K562 (cell line): ENCODE measurements around the gene GABARAP. TPM values are rescaled to one million over a fixed set of nuclear protein-coding genes. Genes with fewer than 3 reads are reported as not detected.

Experiments used
- ATAC-seq: fragments of 200-7000 bp; cut with Tn5 transposase; 3 replicates; pipeline ENCODE4 v1.9.1; 2020; ENCODE audit warnings: moderate library complexity
- BruUV-seq: library from RNA; stranded (reverse); fragments of 400-500 nt; replicated peaks from 2 replicates; lab custom pipeline; 2021; lab: Mats Ljungman, UMichigan
- CTCF ChIA-PET: fragments of 300-600 bp; formaldehyde crosslinking; extraction: SDS; loops from one replicate; lab custom pipeline; 2021; ENCODE audit warnings: low intra/inter-chr PET ratio; lab: Yijun Ruan, JAX
- POLR2A ChIA-PET: fragments of 300-600, 350-650 bp; sonication (Branson Sonifier 250); formaldehyde crosslinking; extraction: SDS; loops from one replicate; lab custom pipeline; 2021; ENCODE audit warnings: antibody characterized with exemption, inconsistent platforms; lab: Yijun Ruan, JAX
- DNase-seq, 4 experiments: peaks; one replicate each; pipeline versions ENCODE4 v3.0.0 to v3.0.0-alpha.2; 2011 to 2018; ENCODE audit warnings: low spot score in 3 of 4, mixed read lengths in 3 of 4; ENCODE audit errors: extremely low read depth in 1 of 4
- FAIRE-seq: peaks from 2 replicates; lab custom pipeline; 2011; peaks lifted over from hg19 to GRCh38; lab: Jason Lieb, UNC
- H2AFZ ChIP-seq: 2 replicates; pipeline ENCODE4 v1.6.0; 2011; ENCODE audit warnings: low read depth, low read length, control low read depth, inconsistent platforms
- H3K27ac ChIP-seq: fragments of 200-600 bp; 3 replicates; pipeline ENCODE4 v1.8.0; 2011; ENCODE audit warnings: low read depth, mild to moderate bottlenecking, control low read depth, inconsistent platforms, low read length, moderate library complexity, mixed read lengths; ENCODE audit errors: extremely low read depth
- H3K27me3 ChIP-seq, 2 experiments: fragments of 300-600 bp in 1 of 2; 2 replicates in 1 of 2; 3 replicates in 1 of 2; pipeline versions ENCODE4 v1.6.0 to v1.8.0; 2011; ENCODE audit warnings: inconsistent platforms in 2 of 2, low read length in 2 of 2, mild to moderate bottlenecking in 1 of 2, mixed read lengths in 1 of 2, moderate library complexity in 1 of 2; ENCODE audit not compliant: control insufficient read depth in 2 of 2, insufficient read depth in 2 of 2
- H3K36me3 ChIP-seq: fragments of 300-600 bp; 3 replicates; pipeline ENCODE4 v1.8.0; 2011; ENCODE audit warnings: mild to moderate bottlenecking, low read length, inconsistent platforms; ENCODE audit not compliant: control insufficient read depth, insufficient read depth
- H3K4me1 ChIP-seq, 2 experiments: fragments of 200-600 bp in 1 of 2; replicated peaks in 1 of 2; 2 replicates in 1 of 2; 3 replicates in 1 of 2; pipeline versions ENCODE4 v1.5.1 to v1.8.0; 2011; ENCODE audit warnings: inconsistent platforms in 2 of 2, low read length in 2 of 2, mild to moderate bottlenecking in 1 of 2, mixed read lengths in 1 of 2, moderate library complexity in 1 of 2; ENCODE audit not compliant: control insufficient read depth in 2 of 2, insufficient read depth in 2 of 2
- H3K4me2 ChIP-seq: 2 replicates; pipeline ENCODE4 v1.6.1; 2011; ENCODE audit warnings: low read length, control low read depth, inconsistent platforms, mixed read lengths; ENCODE audit not compliant: insufficient read depth
- H3K4me3 ChIP-seq: fragments of 200-600 bp; sonication (generic), shearing (Covaris generic); 2 replicates; pipeline ENCODE4 v1.5.1; 2016; ENCODE audit warnings: control low read depth, inconsistent platforms
- H3K79me2 ChIP-seq: fragments of 200-600 bp; 3 replicates; pipeline ENCODE4 v1.8.0; 2011; ENCODE audit warnings: low read length, inconsistent platforms; ENCODE audit not compliant: control insufficient read depth, insufficient read depth
- H3K9ac ChIP-seq, 2 experiments: 2 replicates each; pipeline versions ENCODE4 v1.6.0 to v1.6.1; 2011; ENCODE audit warnings: low read depth in 2 of 2, low read length in 2 of 2, control low read depth in 1 of 2, inconsistent platforms in 1 of 2, mild to moderate bottlenecking in 1 of 2, mixed read lengths in 1 of 2; ENCODE audit not compliant: insufficient read depth in 1 of 2
- H3K9me1 ChIP-seq: one replicate; pipeline ENCODE4 v1.6.0; 2011; ENCODE audit warnings: inconsistent platforms, mild to moderate bottlenecking, low read length, moderate library complexity; ENCODE audit not compliant: control insufficient read depth, insufficient read depth
- H3K9me3 ChIP-seq: replicated peaks from 2 replicates; pipeline ENCODE4 v1.5.1; 2011; ENCODE audit warnings: low read depth, low read length, inconsistent platforms; ENCODE audit not compliant: control insufficient read depth, insufficient read depth
- H4K20me1 ChIP-seq: replicated peaks from 2 replicates; pipeline ENCODE4 v1.6.1; 2011; ENCODE audit warnings: low read length, inconsistent platforms, mixed read lengths; ENCODE audit not compliant: control insufficient read depth, insufficient read depth
- CREM ChIP-seq: IDR thresholded peaks from 2 replicates; pipeline ENCODE4 v1.6.1; 2014; ENCODE audit warnings: antibody characterized with exemption, low read depth
- HNRNPLL ChIP-seq: fragments of 200-400 bp; formaldehyde crosslinking; IDR thresholded peaks from 2 replicates; pipeline ENCODE4 v1.6.1; 2017; ENCODE audit warnings: low read length, low read depth, mild to moderate bottlenecking; ENCODE audit not compliant: poor library complexity, severe bottlenecking
- MNT ChIP-seq, 2 experiments: fragments of 450-650 bp; conservative IDR thresholded peaks; 2 replicates each; pipeline ENCODE4 v1.6.1; 2017; ENCODE audit warnings: mild to moderate bottlenecking in 2 of 2, moderate library complexity in 2 of 2
- RREB1 ChIP-seq: fragments of 250-450 bp; sonication (Bioruptor Pico); IDR thresholded peaks from 2 replicates; pipeline ENCODE4 v1.4.0; 2020
- SIRT6 ChIP-seq: IDR thresholded peaks from one replicate; pipeline ENCODE4 v1.6.1; 2012; ENCODE audit warnings: low read depth, mild to moderate bottlenecking, control low read depth, inconsistent platforms, low read length, moderate library complexity
- SP1 ChIP-seq: sonication (generic); formaldehyde crosslinking; IDR thresholded peaks from 2 replicates; pipeline ENCODE4 v1.8.1; 2022; ENCODE audit warnings: mild to moderate bottlenecking, missing genetic modification reagents
- ZBTB49 ChIP-seq: sonication (generic); formaldehyde crosslinking; IDR thresholded peaks from 2 replicates; pipeline ENCODE4 v1.8.0; 2022; ENCODE audit warnings: missing genetic modification reagents, mild to moderate bottlenecking, borderline replicate concordance
- ZFP36 ChIP-seq: fragments of 150-350 bp; IDR thresholded peaks from 2 replicates; pipeline ENCODE4 v1.6.1; 2018; ENCODE audit warnings: low read length, low read depth; ENCODE audit not compliant: partially characterized antibody
- WGBS: fragments of 100-300 bp; shearing (Covaris generic); methylation state at CpG from one replicate; pipeline ENCODE4 v1.1.6; 2016; ENCODE audit warnings: low coverage, mixed read lengths; ENCODE audit not compliant: insufficient coverage; ENCODE audit errors: missing lambda C conversion rate; 5-methylcytosine and 5-hydroxymethylcytosine counted together
- in situ Hi-C: fragments of 300-500 bp; cut with MboI; formaldehyde crosslinking; loops from 4 replicates; pipeline ENCODE4 v1.15.0; 2018; ENCODE audit warnings: inconsistent platforms, mixed read lengths
- intact Hi-C: fragments of 100-400 bp; cut with micrococcal nuclease; formaldehyde crosslinking; loops from 2 replicates; pipeline ENCODE4 v1.14.2; 2022
- polyA plus RNA-seq, 8 experiments: library from polyadenylated mRNA; depleted of rRNA in 4 of 8; stranded (reverse) in 5 of 8; unstranded in 3 of 8; fragments of >200 nt; fragmentation: Nextera tagmentation in 2 of 8; fragmentation: Illumina TruSeq in 1 of 8; extraction: Ambion mirVana in 2 of 8; extraction: Trizol in 1 of 8; gene quantifications; 2 replicates each; pipeline versions ENCODE4 v1.2.1 to v1.2.3, GENCODE V29; 2011 to 2014; ENCODE audit warnings: inconsistent platforms in 1 of 8, missing spikeins in 1 of 8
- total RNA-seq, 7 experiments: library from RNA; depleted of rRNA in 6 of 7; stranded (reverse); fragments of >200 nt in 6 of 7; fragmentation: Illumina TruSeq in 2 of 7; extraction: Trizol in 2 of 7; gene quantifications; 2 replicates each; pipeline versions ENCODE4 v1.2.1 to v1.2.3, GENCODE V29; 2011 to 2021; ENCODE audit warnings: low replicate concordance in 1 of 7

Gene GABARAP
- total and polyA plus RNA-seq, 9 of the 15 experiments (the other 6 are each of a cell fraction or from before 2014, with no cell fraction given) = 47.5 to 373 (median 152) TPM

- intact Hi-C loops (loop anchor here (2.0 to 5.0 kb wide), 2 partner anchors 44 to 63 kb away; partner anchors contain the start of gene PHF23), in situ Hi-C loops (loop anchor here (5.0 kb wide), 1 partner anchor 61 kb away; no protein-coding TSS in a partner anchor)
- CTCF ChIA-PET = interaction anchor here (2.1 to 2.3 kb wide), 2 partner anchors 15 to 64 kb away, joined by 19 to 32 read pairs; no protein-coding TSS in a partner anchor
- FAIRE-seq (peak; percentile 94), DNase-seq (peak; percentile 96 to 98 (median 97)), ATAC-seq (peak; percentile 90)
- H3K27me3 ChIP-seq = no peaks in the 10 kb centered on the region
- POLR2A ChIA-PET = interaction anchor here (0.6 to 1.8 kb wide), 6 partner anchors 13 to 875 kb away, joined by 3 to 6 read pairs (median 4); no protein-coding TSS in a partner anchor
- H3K9me1 ChIP-seq = no peaks in the 10 kb centered on the region
- H3K36me3 ChIP-seq = 0 out of 3 replicates have a peak, but pooled peaks cover 3% of the 10 kb centered on the region
- H3K27ac ChIP-seq = peak within 1 kb of the TSS; percentile 74
- H3K4me3 ChIP-seq = peak within 1 kb of the TSS; percentile 65
- no peaks in the 10 kb centered on the region; the same call in 1 of the 2 replicates for H4K20me1 ChIP-seq
- no peaks in the 10 kb centered on the region; the same call in 2 of the 3 replicates for H3K79me2 ChIP-seq
- 0% methylated on average over 37 of the region's 71 CpGs for WGBS
- H3K4me1 ChIP-seq = peaks cover 15 to 44% of the 10 kb centered on the region in 2 experiments; a peak in 4 of 5 replicates
- no TSS peak for BruUV-seq
- H3K4me2 ChIP-seq = peak within 1 kb of the TSS; percentile 84
- H2AFZ ChIP-seq = peak within 1 kb of the TSS; percentile 91
- H3K9ac ChIP-seq = peak within 1 kb of the TSS; percentile 65 to 97
- no peaks in the 10 kb centered on the region for H3K9me3 ChIP-seq
- TF ChIP-seq SP1 (CRISPR knock-in tag) (peak; percentile 58; the same call in 1 of the 2 replicates), ZFP36 (no peak), RREB1 (no peak), HNRNPLL (no peak), ZBTB49 (CRISPR knock-in tag) (no peak), SIRT6 (no peak), CREM (peak; percentile 16; the same call in 1 of the 2 replicates), MNT (conservative IDR thresholded peaks at IDR 0.05) (peak; percentile 98 to 99)
Observed at GRCh38 chr17:7281074-7281952, 39.1 kb upstream of the GABARAP start, which contains the start of gene SLC2A4. SLC2A4 (plus strand) TSS chr17:7281718; CDS start chr17:7281935, 217 bp downstream.
